ENCODE data around the gene FYTTD1. TPM values are rescaled to one million over a fixed set of nuclear protein-coding genes. Genes with fewer than 3 reads are reported as not detected.

The FYTTD1 gene
- total RNA-seq, 2 donors from 2014 or later = 23.1 to 29.4 TPM

GRCh38 chr3:197801891-197802778 is 52.5 kb downstream of the FYTTD1 start:
- Mint-ChIP-seq H3K27ac (peak overlapping the region in 1 of 2 donors; percentile 58), H3K9me3 (no peaks in the 10 kb centered on the region), H3K36me3 (no peaks in the 10 kb centered on the region)
- ATAC-seq (peak; percentile 61 to 84), DNase-seq (ENCODE audit: low spot score in 2 of 2) (peak in 1 of 2 donors; percentile 25)

- Mint-ChIP-seq H3K36me3 (no peaks in the 10 kb centered on the region), H3K27ac (peak overlapping the region in 1 of 2 donors; percentile 44), H3K9me3 (no peaks in the 10 kb centered on the region)
- DNase-seq (ENCODE audit: low spot score in 2 of 2) = no peak
- peak in 1 of 2 donors; percentile 54 for ATAC-seq
Observed at GRCh38 chr3:197802779-197803459, 53.2 kb downstream of the FYTTD1 start.

GRCh38 chr3:197804511-197804910 is 54.8 kb downstream of the FYTTD1 start:
- DNase-seq (ENCODE audit: low spot score in 2 of 2) (no peak), ATAC-seq (no peak)
- Mint-ChIP-seq H3K36me3 (no peaks in the 10 kb centered on the region), H3K9me3 (no peaks in the 10 kb centered on the region), H3K27ac (no peak overlapping the region)

GRCh38 chr3:197807969-197808587 is 58.4 kb downstream of the FYTTD1 start:
- DNase-seq (ENCODE audit: low spot score in 2 of 2) (no peak), ATAC-seq (peak; percentile 26 to 37)
- Mint-ChIP-seq H3K9me3 (no peaks in the 10 kb centered on the region), H3K36me3 (no peaks in the 10 kb centered on the region), H3K27ac (peak overlapping the region; percentile 32 to 38)

- peak overlapping the region in 1 of 2 donors; percentile 52 for H3K27ac Mint-ChIP-seq
- no peaks in the 10 kb centered on the region for H3K9me3 Mint-ChIP-seq
- H3K36me3 Mint-ChIP-seq = no peaks in the 10 kb centered on the region
- ATAC-seq (no peak), DNase-seq (ENCODE audit: low spot score in 2 of 2) (no peak)
Observed at GRCh38 chr3:197809356-197810020, 59.8 kb downstream of the FYTTD1 start.

GRCh38 chr3:197810901-197811300 is 61.2 kb downstream of the FYTTD1 start:
- ATAC-seq = no peak

GRCh38 chr3:197811343-197811742 is 61.7 kb downstream of the FYTTD1 start:
- no peak for DNase-seq (ENCODE audit: low spot score in 2 of 2)
- H3K27ac Mint-ChIP-seq = no peak overlapping the region

More at GRCh38 chr3:197810901-197811300, 61.2 kb downstream of the FYTTD1 start:
- H3K27ac Mint-ChIP-seq = no peak overlapping the region
- no peak for DNase-seq (ENCODE audit: low spot score in 2 of 2)
- H3K9me3 Mint-ChIP-seq = no peaks in the 10 kb centered on the region
- H3K36me3 Mint-ChIP-seq = no peaks in the 10 kb centered on the region

GRCh38 chr3:197814372-197814771 is 64.7 kb downstream of the FYTTD1 start:
- ATAC-seq (no peak), DNase-seq (ENCODE audit: low spot score in 2 of 2) (no peak)
- Mint-ChIP-seq H3K9me3 (no peaks in the 10 kb centered on the region), H3K27ac (no peak overlapping the region), H3K36me3 (no peaks in the 10 kb centered on the region)

More at GRCh38 chr3:197811343-197811742, 61.7 kb downstream of the FYTTD1 start:
- H3K9me3 Mint-ChIP-seq = no peaks in the 10 kb centered on the region
- no peak for ATAC-seq
- H3K36me3 Mint-ChIP-seq = no peaks in the 10 kb centered on the region

GRCh38 chr3:197820550-197821335 is 71.1 kb downstream of the FYTTD1 start:
- Mint-ChIP-seq H3K9me3 (no peaks in the 10 kb centered on the region), H3K36me3 (peaks cover 0 to 6% of the 10 kb centered on the region in 2 donors), H3K27ac (peak overlapping the region in 1 of 2 donors; percentile 88)
- ATAC-seq = no peak
- no peak for DNase-seq (ENCODE audit: low spot score in 2 of 2)

- H3K9me3 Mint-ChIP-seq = no peaks in the 10 kb centered on the region
- no peak for ATAC-seq
- peaks cover 0 to 22% of the 10 kb centered on the region in 2 donors for H3K36me3 Mint-ChIP-seq
- no peak for DNase-seq (ENCODE audit: low spot score in 2 of 2)
- H3K27ac Mint-ChIP-seq = no peak overlapping the region
Observed at GRCh38 chr3:197829397-197830045, 79.8 kb downstream of the FYTTD1 start.

- Mint-ChIP-seq H3K27ac (peak overlapping the region in 1 of 2 donors; percentile 22), H3K9me3 (no peaks in the 10 kb centered on the region), H3K36me3 (peaks cover 0 to 18% of the 10 kb centered on the region in 2 donors)
- no peak for DNase-seq (ENCODE audit: low spot score in 2 of 2)
- no peak for ATAC-seq
Observed at GRCh38 chr3:197830308-197830966, 80.8 kb downstream of the FYTTD1 start.

GRCh38 chr3:197830967-197831313 is 81.3 kb downstream of the FYTTD1 start:
- Mint-ChIP-seq H3K9me3 (no peaks in the 10 kb centered on the region), H3K36me3 (peaks cover 0 to 18% of the 10 kb centered on the region in 2 donors), H3K27ac (peak overlapping the region in 1 of 2 donors; percentile 26)
- ATAC-seq (no peak), DNase-seq (ENCODE audit: low spot score in 2 of 2) (no peak)

GRCh38 chr3:197833930-197834715 is 84.4 kb downstream of the FYTTD1 start:
- H3K9me3 Mint-ChIP-seq = no peaks in the 10 kb centered on the region
- ATAC-seq = no peak
- peaks cover 0 to 13% of the 10 kb centered on the region in 2 donors for H3K36me3 Mint-ChIP-seq
- no peak for DNase-seq (ENCODE audit: low spot score in 2 of 2)
- no peak overlapping the region for H3K27ac Mint-ChIP-seq

- Mint-ChIP-seq H3K36me3 (peaks cover 0 to 13% of the 10 kb centered on the region in 2 donors), H3K27ac (no peak overlapping the region), H3K9me3 (no peaks in the 10 kb centered on the region)
- ATAC-seq (no peak), DNase-seq (ENCODE audit: low spot score in 2 of 2) (no peak)
Observed at GRCh38 chr3:197835509-197835908, 85.8 kb downstream of the FYTTD1 start.
